Dermis microvascular lymphatic vessel endothelial cell (primary cell): Measurements from ENCODE around the gene C1orf159. TPM values are rescaled to one million over a fixed set of nuclear protein-coding genes. Genes with fewer than 3 reads are reported as not detected.

Experiments
- DNase-seq, 2 donors: peaks; one replicate each; pipeline versions ENCODE4 v3.0.0 to v3.0.0-alpha.2; 2010; ENCODE audit warnings: low read depth in 2 of 2
- total RNA-seq: library from RNA; depleted of rRNA; stranded (reverse); fragments of >200 nt; gene quantifications from 2 replicates; pipeline ENCODE4 v1.2.1, GENCODE V29; 2014

Gene C1orf159
- total RNA-seq, 1 donor from 2014 or later: 5.0 TPM

DNA sequence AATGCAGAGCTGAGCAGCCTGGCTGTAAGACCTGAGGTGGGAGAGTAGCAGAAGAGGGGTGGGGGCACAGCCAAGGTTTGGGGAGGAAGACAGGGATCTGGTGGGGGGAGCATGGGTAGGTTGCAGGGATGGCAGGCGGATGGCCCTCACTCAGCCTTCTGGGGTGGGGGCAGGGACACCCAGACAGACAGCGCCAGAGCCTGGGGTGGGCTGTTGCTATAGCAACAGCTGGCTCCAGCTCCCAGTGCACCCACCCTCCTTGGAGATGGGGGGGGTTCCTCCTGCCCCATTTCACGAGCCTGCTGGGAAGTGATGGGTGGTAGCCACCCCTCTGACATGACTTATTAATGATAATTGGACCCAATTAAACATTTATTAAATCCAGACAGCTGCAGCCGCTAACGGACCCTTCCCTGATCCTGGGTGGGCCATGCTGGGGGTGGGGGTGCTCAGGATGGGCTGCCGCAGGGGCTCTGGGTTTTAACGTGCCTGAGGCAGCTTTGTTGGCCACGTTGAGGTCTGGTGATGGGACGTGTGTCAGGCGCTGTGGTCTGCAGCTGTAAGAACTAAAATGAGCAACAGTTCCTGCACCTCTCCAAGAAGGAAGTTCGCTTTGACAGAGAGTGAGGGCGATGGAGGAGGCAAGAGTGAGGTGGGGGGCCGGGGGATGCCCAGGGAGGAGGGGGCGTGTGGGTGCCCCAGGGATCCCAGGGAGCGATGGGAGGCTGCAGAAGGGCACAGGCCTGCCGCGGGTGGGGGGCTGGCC is 76.6 kb downstream of the C1orf159 start:
- DNase-seq: no peak

- no peak for DNase-seq
These were observed 77.2 kb downstream of the C1orf159 start for GRCh38 chr1:1038694-1039093.

GRCh38 chr1:1037366-1038327 is 78.2 kb downstream of the C1orf159 start:
- DNase-seq: no peak

DNA sequence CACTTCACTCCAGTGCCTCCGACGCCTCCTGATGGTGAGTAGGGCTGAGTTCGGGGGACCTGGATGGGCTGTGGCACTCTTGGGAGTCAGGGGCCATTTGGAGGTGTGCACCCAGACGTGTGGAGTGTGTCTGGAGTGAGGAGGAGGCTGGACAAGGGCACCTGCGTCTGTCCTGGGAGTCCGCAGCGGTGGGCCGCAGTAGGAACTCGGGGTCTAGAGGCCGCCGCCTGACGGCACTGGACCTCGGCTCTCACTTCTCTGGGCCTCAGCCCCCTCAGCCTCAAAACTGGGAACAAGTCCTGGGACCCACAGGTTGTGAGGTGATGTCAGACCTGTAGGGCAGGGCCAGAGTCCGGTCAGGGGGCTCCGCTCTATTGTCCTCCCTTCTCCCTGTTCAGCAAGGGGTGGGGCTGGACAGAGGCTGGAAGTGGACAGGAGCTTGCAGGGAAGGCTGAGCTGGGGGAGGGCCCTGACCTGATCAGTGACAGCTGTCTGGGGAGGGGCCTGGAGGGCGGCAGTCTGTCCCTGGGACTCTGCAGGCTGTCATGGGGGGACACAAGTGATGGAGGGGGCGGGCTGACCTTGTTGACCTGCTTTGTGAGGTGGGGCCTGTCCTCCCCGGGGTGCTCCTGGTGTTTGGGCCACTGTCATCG is 80.5 kb downstream of the C1orf159 start:
- DNase-seq: no peak

GRCh38 chr1:1034439-1034781 is 81.5 kb downstream of the C1orf159 start:
- no peak for DNase-seq

GRCh38 chr1:1033731-1034438 is 82.0 kb downstream of the C1orf159 start:
- no peak for DNase-seq

- DNase-seq: peak in 1 of 2 donors; percentile 85
These were observed 82.8 kb downstream of the C1orf159 start for GRCh38 chr1:1033009-1033587.

GRCh38 chr1:1032424-1032823 is 83.5 kb downstream of the C1orf159 start:
- no peak for DNase-seq

Other genes starting within 250 kb of the C1orf159 start
- gene SAMD11, start 192.2 kb downstream of the C1orf159 start, total RNA-seq: under 0.01 and 0.13 TPM in 2 replicates
- 59.4 and 67.9 TPM in 2 replicates for gene NOC2L, start 156.8 kb downstream of the C1orf159 start, total RNA-seq
- gene KLHL17, start 155.5 kb downstream of the C1orf159 start, total RNA-seq: 2.6 and 5.2 TPM in 2 replicates
- 0.38 and 0.51 TPM in 2 replicates for gene PLEKHN1, start 149.6 kb downstream of the C1orf159 start, total RNA-seq
- not detected in 2 replicates for gene PERM1, start 134.0 kb downstream of the C1orf159 start, total RNA-seq
- 29.0 and 54.1 TPM in 2 replicates for gene HES4, start 116.0 kb downstream of the C1orf159 start, total RNA-seq
- 92.3 and 112 TPM in 2 replicates for gene ISG15, start 102.6 kb downstream of the C1orf159 start, total RNA-seq
- gene AGRN, start 96.0 kb downstream of the C1orf159 start, total RNA-seq: 49.3 and 77.5 TPM in 2 replicates
- under 0.01 TPM in 1 of 2 replicates, not detected in the other for gene RNF223, start 41.8 kb downstream of the C1orf159 start, total RNA-seq
- not detected in 2 replicates for gene TTLL10, start 57.8 kb upstream of the C1orf159 start, total RNA-seq
- gene TNFRSF18, start 90.5 kb upstream of the C1orf159 start, total RNA-seq: 0.26 and 0.51 TPM in 2 replicates
- gene TNFRSF4, start 98.1 kb upstream of the C1orf159 start, total RNA-seq: 1.5 and 3.7 TPM in 2 replicates
- 70.0 and 104 TPM in 2 replicates for gene SDF4, start 115.9 kb upstream of the C1orf159 start, total RNA-seq
- 16.8 and 32.7 TPM in 2 replicates for gene B3GALT6, start 116.1 kb upstream of the C1orf159 start, total RNA-seq
- 0.25 and 0.51 TPM in 2 replicates for gene C1QTNF12, start 130.6 kb upstream of the C1orf159 start, total RNA-seq
- gene UBE2J2, start 157.8 kb upstream of the C1orf159 start, total RNA-seq: 30.0 and 42.0 TPM in 2 replicates
- 0.13 and 0.38 TPM in 2 replicates for gene SCNN1D, start 164.3 kb upstream of the C1orf159 start, total RNA-seq
- gene ACAP3, start 191.8 kb upstream of the C1orf159 start, total RNA-seq: 11.8 and 19.5 TPM in 2 replicates
- 9.8 and 13.5 TPM in 2 replicates for gene PUSL1, start 192.5 kb upstream of the C1orf159 start, total RNA-seq
- 49.6 and 71.7 TPM in 2 replicates for gene INTS11, start 208.6 kb upstream of the C1orf159 start, total RNA-seq
- gene CPTP, start 208.7 kb upstream of the C1orf159 start, total RNA-seq: 10.8 and 22.3 TPM in 2 replicates
- under 0.01 and 0.25 TPM in 2 replicates for gene TAS1R3, start 215.2 kb upstream of the C1orf159 start, total RNA-seq
- gene DVL1, start 233.3 kb upstream of the C1orf159 start, total RNA-seq: 32.6 and 37.2 TPM in 2 replicates
- gene MXRA8, start 242.5 kb upstream of the C1orf159 start, total RNA-seq: 0.25 TPM in 1 of 2 replicates, not detected in the other